ENCODE measurements around the gene KCNAB2.
A peak's percentile ranks its signal among the peaks of the same experiment; 100 is the strongest.

KCNAB2 gene

DNA sequence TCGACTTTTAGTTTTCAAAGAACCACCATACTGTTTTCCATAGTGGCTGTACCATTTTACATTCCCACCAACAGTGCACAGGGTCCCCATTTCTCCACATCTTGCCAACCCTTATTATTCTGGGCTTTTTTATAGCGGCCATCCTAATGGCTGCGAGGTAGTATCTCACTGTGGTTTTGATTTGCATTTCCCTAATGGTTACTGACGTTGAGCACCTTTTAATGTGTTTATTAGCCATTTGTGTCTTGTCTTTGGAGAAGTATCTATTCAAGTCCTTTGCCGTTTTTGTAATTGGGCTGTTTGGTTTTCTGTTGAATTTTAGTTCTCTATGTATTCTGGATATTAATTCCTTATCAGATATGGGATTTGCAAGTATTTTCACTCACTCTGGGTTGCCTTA lies 22.3 kb upstream of the KCNAB2 start:
- peaks cover 5 to 6% of the 10 kb centered on the region in 2 donors for H3K4me1 ChIP-seq (ENCODE audit: control insufficient read depth in 2 of 2, insufficient read depth in 2 of 2, low read length in 2 of 2)

GRCh38 chr1:6024376-6024775 lies 21.3 kb upstream of the KCNAB2 start:
- H3K9me3 ChIP-seq (ENCODE audit: control insufficient read depth in 2 of 2, low read length in 2 of 2) = no peaks in the 10 kb centered on the region
- peaks cover 5 to 6% of the 10 kb centered on the region in 2 donors for H3K4me1 ChIP-seq (ENCODE audit: control insufficient read depth in 2 of 2, insufficient read depth in 2 of 2, low read length in 2 of 2)
- H3K27ac ChIP-seq (ENCODE audit: low read depth in 2 of 2, low read length in 2 of 2) = no peak overlapping the region
- H3K27me3 ChIP-seq (ENCODE audit: control insufficient read depth in 2 of 2, insufficient read depth in 2 of 2, low read length in 2 of 2) = no peaks in the 10 kb centered on the region
- H3K4me3 ChIP-seq (ENCODE audit: low read length in 2 of 2) = no peak overlapping the region
- no peak overlapping the region for H3K9ac ChIP-seq (ENCODE audit: low read depth in 1 of 2, low read length in 2 of 2)
- no peaks in the 10 kb centered on the region for H3K36me3 ChIP-seq (ENCODE audit: control insufficient read depth in 2 of 2, insufficient read depth in 2 of 2, low read length in 2 of 2)

More for the DNA sequence above, 22.3 kb upstream of the KCNAB2 start:
- Histone ChIP-seq H3K27me3 (ENCODE audit: control insufficient read depth in 2 of 2, insufficient read depth in 2 of 2, low read length in 2 of 2) (no peaks in the 10 kb centered on the region), H3K9ac (ENCODE audit: low read depth in 1 of 2, low read length in 2 of 2) (no peak overlapping the region), H3K9me3 (ENCODE audit: control insufficient read depth in 2 of 2, low read length in 2 of 2) (no peaks in the 10 kb centered on the region), H3K36me3 (ENCODE audit: control insufficient read depth in 2 of 2, insufficient read depth in 2 of 2, low read length in 2 of 2) (no peaks in the 10 kb centered on the region), H3K27ac (ENCODE audit: low read depth in 2 of 2, low read length in 2 of 2) (no peak overlapping the region), H3K4me3 (ENCODE audit: low read length in 2 of 2) (no peak overlapping the region)

DNA sequence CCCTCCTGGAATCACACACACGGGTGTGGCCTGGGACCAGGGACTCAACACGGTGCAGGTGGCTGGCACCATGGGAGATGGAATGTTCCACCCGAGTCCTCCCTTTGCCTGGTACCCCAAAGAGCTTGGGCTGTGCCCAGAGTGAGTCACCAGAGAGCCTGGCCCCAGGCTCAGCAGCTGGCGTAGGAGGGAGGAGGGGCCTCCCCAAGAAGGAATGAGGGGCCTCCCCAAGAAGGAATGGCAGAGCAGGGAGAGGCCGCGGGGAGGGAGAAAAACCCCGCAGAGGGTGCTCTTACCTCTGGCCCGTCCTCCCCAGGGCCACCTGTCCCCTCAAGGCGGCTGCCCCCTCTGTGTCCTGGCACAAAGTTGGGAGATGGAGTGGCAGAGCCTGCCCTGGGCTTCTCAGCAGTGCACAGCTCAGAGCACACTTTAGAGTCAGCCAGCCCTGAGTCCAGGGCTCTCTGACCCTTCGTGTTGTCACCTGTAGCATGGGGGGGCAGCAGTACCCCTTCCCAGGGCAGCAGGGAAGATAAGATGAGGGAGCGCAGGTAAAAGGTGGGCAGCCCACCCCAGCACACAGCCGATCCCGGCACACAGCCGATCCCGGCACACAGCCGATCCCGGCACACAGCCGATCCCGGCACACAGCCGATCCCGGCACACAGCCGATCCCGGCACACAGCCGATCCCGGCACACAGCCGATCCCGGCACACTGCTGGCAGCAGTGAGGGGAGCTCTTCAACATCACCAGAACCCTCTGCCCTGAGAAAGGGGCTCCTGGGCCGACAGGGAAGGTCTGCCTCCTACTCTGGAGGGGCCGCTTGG lies 20.2 kb upstream of the KCNAB2 start:
- no peaks in the 10 kb centered on the region for H3K36me3 ChIP-seq (ENCODE audit: control insufficient read depth in 2 of 2, insufficient read depth in 2 of 2, low read length in 2 of 2)
- H3K4me3 ChIP-seq (ENCODE audit: low read length in 2 of 2) = peak overlapping the region; percentile 38 to 69
- peaks cover 5 to 6% of the 10 kb centered on the region in 2 donors for H3K4me1 ChIP-seq (ENCODE audit: control insufficient read depth in 2 of 2, insufficient read depth in 2 of 2, low read length in 2 of 2)
- peak overlapping the region; percentile 34 to 74 for H3K27ac ChIP-seq (ENCODE audit: low read depth in 2 of 2, low read length in 2 of 2)
- H3K27me3 ChIP-seq (ENCODE audit: control insufficient read depth in 2 of 2, insufficient read depth in 2 of 2, low read length in 2 of 2) = no peaks in the 10 kb centered on the region
- no peaks in the 10 kb centered on the region for H3K9me3 ChIP-seq (ENCODE audit: control insufficient read depth in 2 of 2, low read length in 2 of 2)
- H3K9ac ChIP-seq (ENCODE audit: low read depth in 1 of 2, low read length in 2 of 2) = peak overlapping the region; percentile 14 to 53

- H3K9ac ChIP-seq (ENCODE audit: low read depth in 1 of 2, low read length in 2 of 2) = peak overlapping the region; percentile 41 to 58
- no peaks in the 10 kb centered on the region for H3K9me3 ChIP-seq (ENCODE audit: control insufficient read depth in 2 of 2, low read length in 2 of 2)
- peak overlapping the region; percentile 38 to 69 for H3K4me3 ChIP-seq (ENCODE audit: low read length in 2 of 2)
- peak overlapping the region; percentile 37 to 74 for H3K27ac ChIP-seq (ENCODE audit: low read depth in 2 of 2, low read length in 2 of 2)
- no peaks in the 10 kb centered on the region for H3K36me3 ChIP-seq (ENCODE audit: control insufficient read depth in 2 of 2, insufficient read depth in 2 of 2, low read length in 2 of 2)
- H3K4me1 ChIP-seq (ENCODE audit: control insufficient read depth in 2 of 2, insufficient read depth in 2 of 2, low read length in 2 of 2) = peaks cover 5 to 6% of the 10 kb centered on the region in 2 donors
- no peaks in the 10 kb centered on the region for H3K27me3 ChIP-seq (ENCODE audit: control insufficient read depth in 2 of 2, insufficient read depth in 2 of 2, low read length in 2 of 2)
Observed at GRCh38 chr1:6026095-6026809, 19.4 kb upstream of the KCNAB2 start.

- Histone ChIP-seq H3K4me1 (ENCODE audit: control insufficient read depth in 2 of 2, insufficient read depth in 2 of 2, low read length in 2 of 2) (peaks cover 5 to 6% of the 10 kb centered on the region in 2 donors), H3K27me3 (ENCODE audit: control insufficient read depth in 2 of 2, insufficient read depth in 2 of 2, low read length in 2 of 2) (no peaks in the 10 kb centered on the region), H3K27ac (ENCODE audit: low read depth in 2 of 2, low read length in 2 of 2) (peak overlapping the region; percentile 50 to 74), H3K4me3 (ENCODE audit: low read length in 2 of 2) (peak overlapping the region in 1 of 2 donors; percentile 69), H3K9ac (ENCODE audit: low read depth in 1 of 2, low read length in 2 of 2) (peak overlapping the region in 1 of 2 donors; percentile 32), H3K36me3 (ENCODE audit: control insufficient read depth in 2 of 2, insufficient read depth in 2 of 2, low read length in 2 of 2) (no peaks in the 10 kb centered on the region), H3K9me3 (ENCODE audit: control insufficient read depth in 2 of 2, low read length in 2 of 2) (no peaks in the 10 kb centered on the region)
Observed at GRCh38 chr1:6027591-6027990, 18.1 kb upstream of the KCNAB2 start.

- Histone ChIP-seq H3K9me3 (ENCODE audit: control insufficient read depth in 2 of 2, low read length in 2 of 2) (no peaks in the 10 kb centered on the region), H3K4me3 (ENCODE audit: low read length in 2 of 2) (peak overlapping the region in 1 of 2 donors; percentile 69), H3K36me3 (ENCODE audit: control insufficient read depth in 2 of 2, insufficient read depth in 2 of 2, low read length in 2 of 2) (no peaks in the 10 kb centered on the region), H3K27me3 (ENCODE audit: control insufficient read depth in 2 of 2, insufficient read depth in 2 of 2, low read length in 2 of 2) (peaks cover 0 to 1% of the 10 kb centered on the region in 2 donors), H3K4me1 (ENCODE audit: control insufficient read depth in 2 of 2, insufficient read depth in 2 of 2, low read length in 2 of 2) (peaks cover 5 to 6% of the 10 kb centered on the region in 2 donors), H3K27ac (ENCODE audit: low read depth in 2 of 2, low read length in 2 of 2) (peak overlapping the region; percentile 50 to 74), H3K9ac (ENCODE audit: low read depth in 1 of 2, low read length in 2 of 2) (no peak overlapping the region)
Observed at GRCh38 chr1:6028042-6028850, 17.4 kb upstream of the KCNAB2 start.

- Histone ChIP-seq H3K36me3 (ENCODE audit: control insufficient read depth in 2 of 2, insufficient read depth in 2 of 2, low read length in 2 of 2) (no peaks in the 10 kb centered on the region), H3K27ac (ENCODE audit: low read depth in 2 of 2, low read length in 2 of 2) (no peak overlapping the region), H3K4me3 (ENCODE audit: low read length in 2 of 2) (no peak overlapping the region), H3K4me1 (ENCODE audit: control insufficient read depth in 2 of 2, insufficient read depth in 2 of 2, low read length in 2 of 2) (peaks cover 5 to 6% of the 10 kb centered on the region in 2 donors), H3K27me3 (ENCODE audit: control insufficient read depth in 2 of 2, insufficient read depth in 2 of 2, low read length in 2 of 2) (peaks cover 0 to 1% of the 10 kb centered on the region in 2 donors), H3K9ac (ENCODE audit: low read depth in 1 of 2, low read length in 2 of 2) (no peak overlapping the region), H3K9me3 (ENCODE audit: control insufficient read depth in 2 of 2, low read length in 2 of 2) (no peaks in the 10 kb centered on the region)
Observed at GRCh38 chr1:6029351-6029750, 16.3 kb upstream of the KCNAB2 start.

DNA sequence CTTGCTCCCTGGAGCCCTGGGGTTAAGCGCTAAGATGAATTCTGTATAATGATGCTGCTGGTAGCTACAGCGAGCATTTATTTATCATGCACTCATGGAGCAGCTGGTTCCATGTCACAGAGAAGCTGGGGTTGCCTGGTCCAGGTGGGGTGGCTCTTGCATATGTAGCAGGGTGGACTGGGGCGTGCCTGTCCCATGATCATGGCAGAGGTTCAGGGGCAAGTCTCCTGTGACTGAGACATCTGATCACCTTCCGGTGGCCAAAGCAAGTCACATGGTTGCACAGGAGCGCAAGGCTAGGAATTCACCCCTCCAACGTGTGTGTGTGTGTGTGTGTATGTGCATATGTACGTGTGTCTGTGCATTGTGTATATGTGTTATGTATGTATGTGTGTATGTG lies 15.6 kb upstream of the KCNAB2 start:
- no peaks in the 10 kb centered on the region for H3K36me3 ChIP-seq (ENCODE audit: control insufficient read depth in 2 of 2, insufficient read depth in 2 of 2, low read length in 2 of 2)
- H3K27ac ChIP-seq (ENCODE audit: low read depth in 2 of 2, low read length in 2 of 2) = no peak overlapping the region
- H3K4me3 ChIP-seq (ENCODE audit: low read length in 2 of 2) = no peak overlapping the region
- peaks cover 5 to 6% of the 10 kb centered on the region in 2 donors for H3K4me1 ChIP-seq (ENCODE audit: control insufficient read depth in 2 of 2, insufficient read depth in 2 of 2, low read length in 2 of 2)
- H3K27me3 ChIP-seq (ENCODE audit: control insufficient read depth in 2 of 2, insufficient read depth in 2 of 2, low read length in 2 of 2) = peaks cover 0 to 1% of the 10 kb centered on the region in 2 donors
- no peak overlapping the region for H3K9ac ChIP-seq (ENCODE audit: low read depth in 1 of 2, low read length in 2 of 2)
- no peaks in the 10 kb centered on the region for H3K9me3 ChIP-seq (ENCODE audit: control insufficient read depth in 2 of 2, low read length in 2 of 2)

DNA sequence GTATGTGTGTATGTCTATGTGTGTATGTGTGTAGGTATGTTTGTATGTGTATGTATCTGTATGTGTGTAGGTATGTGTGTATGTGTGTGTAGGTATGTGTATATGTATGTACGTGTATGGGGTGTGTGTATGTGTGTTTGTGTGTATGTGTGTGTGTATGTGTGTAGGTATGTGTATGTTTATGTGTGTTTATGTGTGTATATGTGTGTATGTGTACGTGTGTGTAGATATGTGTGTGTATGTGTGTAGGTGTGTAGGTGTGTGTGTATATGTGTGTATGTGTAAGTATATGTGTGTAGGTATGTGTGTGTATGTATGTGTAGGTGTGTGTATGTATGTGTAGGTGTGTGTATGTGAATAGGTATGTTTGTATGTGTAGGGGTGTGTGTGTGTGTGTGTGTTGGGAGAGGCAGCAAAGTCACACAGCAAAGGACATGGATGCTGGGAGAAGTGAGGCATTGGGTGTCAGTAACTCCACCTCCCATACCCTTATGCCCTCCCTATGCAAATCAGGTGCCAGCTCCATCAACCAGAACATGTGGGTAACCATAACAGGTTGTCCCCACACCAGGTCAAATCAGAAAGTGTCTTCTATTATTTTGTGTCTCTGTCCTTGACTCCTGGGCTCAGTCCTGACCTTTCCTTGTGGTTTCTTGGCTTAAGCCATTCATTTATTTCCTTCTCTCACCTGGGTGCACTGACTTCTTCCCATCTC lies 15.0 kb upstream of the KCNAB2 start:
- peaks cover 0 to 1% of the 10 kb centered on the region in 2 donors for H3K27me3 ChIP-seq (ENCODE audit: control insufficient read depth in 2 of 2, insufficient read depth in 2 of 2, low read length in 2 of 2)
- H3K9me3 ChIP-seq (ENCODE audit: control insufficient read depth in 2 of 2, low read length in 2 of 2) = no peaks in the 10 kb centered on the region
- H3K4me1 ChIP-seq (ENCODE audit: control insufficient read depth in 2 of 2, insufficient read depth in 2 of 2, low read length in 2 of 2) = peaks cover 2% of the 10 kb centered on the region in 2 donors
- H3K27ac ChIP-seq (ENCODE audit: low read depth in 2 of 2, low read length in 2 of 2) = no peak overlapping the region
- H3K9ac ChIP-seq (ENCODE audit: low read depth in 1 of 2, low read length in 2 of 2) = no peak overlapping the region
- no peak overlapping the region for H3K4me3 ChIP-seq (ENCODE audit: low read length in 2 of 2)
- no peaks in the 10 kb centered on the region for H3K36me3 ChIP-seq (ENCODE audit: control insufficient read depth in 2 of 2, insufficient read depth in 2 of 2, low read length in 2 of 2)

All from mucosa of rectum (tissue), 2 donors.